ENCODE results near the gene UBTF.
"Not testable (repeated sequence)": the region's sequence is repeated elsewhere in the genome, so short reads cannot be mapped to it uniquely, and the experiment has no call there.

UBTF gene

GRCh38 chr17:44253006-44253405 lies 33.5 kb upstream of the UBTF start:
- peaks cover 2% of the 10 kb centered on the region for H3K4me1 Mint-ChIP-seq
- no peak for DNase-seq (ENCODE audit: low spot score in 2 of 2)
- no peak overlapping the region for H3K4me3 Mint-ChIP-seq
- no peak for ATAC-seq
- no peaks in the 10 kb centered on the region for H3K36me3 Mint-ChIP-seq
- H3K27ac Mint-ChIP-seq = no peak overlapping the region
- no peaks in the 10 kb centered on the region for H3K9me3 Mint-ChIP-seq

- H3K36me3 Mint-ChIP-seq = peaks cover 8% of the 10 kb centered on the region
- no peaks in the 10 kb centered on the region for H3K9me3 Mint-ChIP-seq
- DNase-seq (ENCODE audit: low spot score in 2 of 2) (no peak), ATAC-seq (no peak)
- H3K4me1 Mint-ChIP-seq = peaks cover 21% of the 10 kb centered on the region
- peak overlapping the region; percentile 35 for H3K27ac Mint-ChIP-seq
- H3K4me3 Mint-ChIP-seq = no peak overlapping the region
Measured at GRCh38 chr17:44251062-44251461, 31.6 kb upstream of the UBTF start.

DNA sequence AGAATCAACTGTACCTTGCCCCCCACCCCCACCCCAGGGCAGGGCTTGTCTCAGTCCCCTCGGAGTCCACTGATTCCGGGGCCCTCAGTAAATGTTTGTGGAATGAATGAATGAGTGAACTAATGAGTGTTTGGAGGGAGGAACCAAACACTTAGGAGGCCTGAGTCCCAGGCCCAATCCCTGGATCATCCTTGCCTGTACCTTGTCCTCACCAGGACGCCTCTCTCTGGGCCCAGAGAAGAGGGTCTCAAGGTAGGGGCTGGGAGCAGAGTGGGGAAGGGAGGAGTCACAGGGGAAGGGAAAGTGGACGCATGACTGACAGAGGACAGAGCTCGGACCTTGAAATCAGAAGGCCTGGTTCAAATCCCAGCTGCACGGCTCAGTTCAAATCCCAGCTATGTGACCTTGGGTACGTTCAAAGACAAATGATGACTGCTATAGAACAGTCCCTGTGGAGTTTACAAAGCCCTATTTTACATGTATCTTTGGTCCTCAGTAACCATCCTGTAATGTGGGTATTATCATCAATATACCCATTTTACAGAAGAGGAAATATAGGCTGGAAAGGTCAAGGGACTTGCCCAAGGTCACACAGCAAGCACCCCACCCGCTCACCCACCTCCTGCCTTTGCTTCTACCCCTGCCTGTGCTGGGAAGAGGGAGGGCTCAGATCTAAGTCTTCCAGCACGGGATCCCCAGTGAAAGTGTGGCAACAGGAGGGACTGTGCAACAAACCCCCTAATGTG lies 30.2 kb upstream of the UBTF start:
- H3K27ac Mint-ChIP-seq = peak overlapping the region; percentile 35
- DNase-seq (ENCODE audit: low spot score in 2 of 2) (no peak), ATAC-seq (no peak)
- H3K4me3 Mint-ChIP-seq = no peak overlapping the region
- H3K4me1 Mint-ChIP-seq = peaks cover 29% of the 10 kb centered on the region
- H3K36me3 Mint-ChIP-seq = peaks cover 8% of the 10 kb centered on the region
- H3K9me3 Mint-ChIP-seq = no peaks in the 10 kb centered on the region

DNA sequence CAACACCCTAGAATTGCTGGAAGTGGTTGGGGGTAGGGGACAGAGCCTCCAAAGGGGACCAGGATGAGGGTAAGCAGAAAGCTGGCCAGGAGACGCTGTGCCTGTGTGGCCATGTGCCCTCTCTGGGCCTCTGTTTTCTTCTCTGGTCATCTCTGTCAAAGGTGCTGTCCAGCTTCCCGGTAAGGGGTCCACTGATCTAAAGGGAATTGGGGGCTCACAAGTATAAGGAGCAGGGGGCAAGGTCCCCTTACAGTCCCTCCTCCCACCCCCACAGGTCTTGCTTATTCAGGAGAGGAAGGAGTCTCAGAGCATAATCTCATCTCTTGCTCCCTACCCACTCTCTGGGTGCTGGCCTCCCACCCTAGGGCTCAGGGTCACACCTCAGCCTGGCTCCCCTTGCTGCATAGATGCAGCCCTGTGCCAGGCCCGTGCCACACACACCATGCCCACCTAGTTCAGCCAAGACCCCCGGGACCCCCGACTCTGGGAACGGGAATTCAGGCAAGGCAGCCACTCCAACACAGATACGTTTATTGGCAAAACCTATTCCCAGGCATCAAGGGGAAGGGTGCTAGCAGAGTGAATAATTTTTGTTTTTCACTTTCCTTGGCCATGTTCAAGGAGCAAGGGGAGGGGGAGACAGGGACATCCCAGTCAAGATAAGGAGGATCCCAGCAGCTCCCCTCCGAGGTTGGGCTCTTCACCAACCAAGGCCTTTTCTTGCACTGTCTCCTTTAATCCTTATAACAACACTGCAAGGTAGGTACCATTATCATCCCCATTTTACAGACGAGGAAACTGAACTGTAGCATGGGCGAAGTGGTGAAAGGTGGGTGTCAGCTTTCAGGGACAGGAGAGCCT lies 28.6 kb upstream of the UBTF start:
- ATAC-seq (no peak), DNase-seq (ENCODE audit: low spot score in 2 of 2) (no peak)
- H3K36me3 Mint-ChIP-seq = peaks cover 8% of the 10 kb centered on the region
- no peaks in the 10 kb centered on the region for H3K9me3 Mint-ChIP-seq
- H3K4me3 Mint-ChIP-seq = no peak overlapping the region
- peaks cover 29% of the 10 kb centered on the region for H3K4me1 Mint-ChIP-seq
- peak overlapping the region; percentile 89 for H3K27ac Mint-ChIP-seq

DNA sequence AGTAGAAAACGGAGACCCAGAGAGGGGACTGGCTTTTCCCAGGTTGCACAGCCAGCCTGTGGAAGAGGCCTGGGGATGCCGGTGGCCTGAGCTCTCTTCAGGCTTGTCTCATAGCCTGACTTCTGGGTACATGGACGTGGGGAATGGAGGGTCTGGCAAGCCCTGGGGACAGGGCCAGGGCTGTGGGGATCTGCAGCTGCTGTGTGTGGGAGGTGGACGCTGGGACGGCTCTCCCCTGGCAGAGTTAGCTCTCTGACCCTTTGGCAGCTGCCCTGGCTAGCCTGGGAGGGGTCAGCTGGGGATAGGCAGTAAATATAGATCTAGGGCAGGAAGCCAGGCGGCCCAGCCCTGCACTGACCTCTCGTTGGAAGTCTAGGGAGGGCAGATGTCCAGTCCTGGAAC lies 28.0 kb upstream of the UBTF start:
- Mint-ChIP-seq H3K9me3 (no peaks in the 10 kb centered on the region), H3K4me1 (peaks cover 29% of the 10 kb centered on the region), H3K36me3 (peaks cover 8% of the 10 kb centered on the region), H3K27ac (peak overlapping the region; percentile 89), H3K4me3 (no peak overlapping the region)
- ATAC-seq (no peak), DNase-seq (ENCODE audit: low spot score in 2 of 2) (no peak)

GRCh38 chr17:44241106-44241624 lies 21.7 kb upstream of the UBTF start:
- H3K4me1 Mint-ChIP-seq = peaks cover 16% of the 10 kb centered on the region
- no peaks in the 10 kb centered on the region for H3K9me3 Mint-ChIP-seq
- no peak overlapping the region for H3K4me3 Mint-ChIP-seq
- DNase-seq (ENCODE audit: low spot score in 2 of 2) (no peak), ATAC-seq (no peak)
- H3K27ac Mint-ChIP-seq = no peak overlapping the region
- peaks cover 1% of the 10 kb centered on the region for H3K36me3 Mint-ChIP-seq

GRCh38 chr17:44237886-44238285 lies 18.4 kb upstream of the UBTF start:
- not testable (repeated sequence) for DNase-seq (ENCODE audit: low spot score in 2 of 2); H3K9me3 Mint-ChIP-seq; H3K4me3 Mint-ChIP-seq; ATAC-seq; H3K36me3 Mint-ChIP-seq; H3K27ac Mint-ChIP-seq
- peaks cover 21% of the 10 kb centered on the region for H3K4me1 Mint-ChIP-seq

DNA sequence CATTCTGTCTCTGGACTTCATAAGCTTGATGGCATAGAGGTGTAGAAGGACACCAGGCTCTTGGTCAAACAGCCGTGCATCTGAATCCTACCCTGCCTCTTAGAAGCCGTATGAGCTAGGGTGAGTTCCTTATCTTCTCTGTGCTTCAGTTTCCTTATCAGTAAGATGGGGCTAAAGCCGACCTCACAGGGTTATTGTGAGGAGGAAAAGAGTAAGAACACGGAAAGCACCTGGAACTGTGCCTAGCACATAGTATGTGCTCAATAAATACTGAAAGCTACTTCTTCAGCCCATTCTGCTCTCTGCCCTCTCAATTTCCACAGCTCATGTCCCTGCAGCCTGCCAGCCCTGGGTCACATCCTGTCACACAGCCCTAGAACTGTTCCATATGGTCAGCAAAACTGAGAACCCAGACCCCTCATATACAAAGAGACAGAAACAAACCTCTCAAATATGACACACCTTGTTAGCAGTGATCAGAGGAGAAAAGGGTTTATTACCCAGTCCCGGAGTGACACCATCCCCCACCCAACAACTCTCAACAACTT lies 17.0 kb upstream of the UBTF start:
- ATAC-seq = peak; percentile 26
- Mint-ChIP-seq H3K27ac (no peak overlapping the region), H3K36me3 (peaks cover 6% of the 10 kb centered on the region), H3K9me3 (no peaks in the 10 kb centered on the region), H3K4me3 (no peak overlapping the region), H3K4me1 (peaks cover 21% of the 10 kb centered on the region)
- no peak for DNase-seq (ENCODE audit: low spot score in 2 of 2)

GRCh38 chr17:44235583-44235936 lies 16.1 kb upstream of the UBTF start:
- H3K4me1 Mint-ChIP-seq = peaks cover 21% of the 10 kb centered on the region
- H3K4me3 Mint-ChIP-seq = no peak overlapping the region
- DNase-seq (ENCODE audit: low spot score in 2 of 2) (no peak), ATAC-seq (no peak)
- no peaks in the 10 kb centered on the region for H3K9me3 Mint-ChIP-seq
- no peak overlapping the region for H3K27ac Mint-ChIP-seq
- peaks cover 6% of the 10 kb centered on the region for H3K36me3 Mint-ChIP-seq

DNA sequence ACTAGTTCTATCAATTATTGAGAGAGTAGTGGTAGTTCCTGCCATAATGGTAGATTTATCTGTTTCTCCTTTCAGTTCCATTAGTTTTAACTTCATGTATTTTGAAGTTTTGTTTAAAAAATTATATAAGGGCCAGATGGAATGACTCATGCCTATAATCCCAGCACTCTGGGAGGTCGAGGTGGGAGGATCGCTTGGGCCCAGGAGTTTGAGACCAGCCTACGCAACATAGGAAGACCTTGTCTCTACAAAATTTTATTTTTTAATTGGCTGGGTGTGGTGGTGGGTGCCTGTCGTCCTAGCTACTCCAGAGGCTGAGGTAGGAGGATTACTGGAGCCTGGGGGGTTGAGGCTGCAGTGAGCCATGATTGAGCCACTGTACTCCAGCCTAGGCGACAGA lies 14.1 kb upstream of the UBTF start:
- peaks cover 6% of the 10 kb centered on the region for H3K36me3 Mint-ChIP-seq
- no peaks in the 10 kb centered on the region for H3K9me3 Mint-ChIP-seq

DNA sequence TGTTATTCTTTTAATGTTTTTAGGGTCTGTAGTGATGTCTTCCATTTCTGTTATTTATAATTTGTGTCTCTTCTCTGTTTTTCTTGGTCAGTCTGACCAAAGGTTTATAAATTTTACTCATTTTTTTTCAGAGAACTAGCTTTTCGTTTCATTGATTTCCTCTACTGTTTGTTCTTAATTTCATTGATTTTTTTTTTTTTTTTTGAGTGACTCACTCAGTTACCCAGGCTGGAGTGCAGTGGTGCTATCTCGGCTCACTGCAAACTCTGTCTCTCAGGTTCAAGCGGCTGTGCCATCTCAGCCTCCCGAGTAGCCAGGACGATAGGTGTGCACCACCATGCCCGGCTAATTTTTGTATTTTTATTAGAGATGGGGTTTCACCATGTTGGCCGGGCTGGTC lies 12.6 kb upstream of the UBTF start:
- DNase-seq (ENCODE audit: low spot score in 2 of 2) = no peak
- Mint-ChIP-seq H3K4me3 (no peak overlapping the region), H3K9me3 (no peaks in the 10 kb centered on the region), H3K27ac (no peak overlapping the region), H3K36me3 (peaks cover 6% of the 10 kb centered on the region), H3K4me1 (peaks cover 21% of the 10 kb centered on the region)
- ATAC-seq = no peak

More for the DNA sequence above, 14.1 kb upstream of the UBTF start:
- DNase-seq (ENCODE audit: low spot score in 2 of 2) (no peak), ATAC-seq (no peak)
- Mint-ChIP-seq H3K27ac (no peak overlapping the region), H3K4me1 (peaks cover 21% of the 10 kb centered on the region), H3K4me3 (no peak overlapping the region)

- H3K4me3 Mint-ChIP-seq = no peak overlapping the region
- H3K9me3 Mint-ChIP-seq = no peaks in the 10 kb centered on the region
- DNase-seq (ENCODE audit: low spot score in 2 of 2) = no peak
- H3K4me1 Mint-ChIP-seq = peaks cover 5% of the 10 kb centered on the region
- H3K27ac Mint-ChIP-seq = no peak overlapping the region
- no peaks in the 10 kb centered on the region for H3K36me3 Mint-ChIP-seq
- no peak for ATAC-seq
Measured at GRCh38 chr17:44230140-44230539, 10.7 kb upstream of the UBTF start.

DNA sequence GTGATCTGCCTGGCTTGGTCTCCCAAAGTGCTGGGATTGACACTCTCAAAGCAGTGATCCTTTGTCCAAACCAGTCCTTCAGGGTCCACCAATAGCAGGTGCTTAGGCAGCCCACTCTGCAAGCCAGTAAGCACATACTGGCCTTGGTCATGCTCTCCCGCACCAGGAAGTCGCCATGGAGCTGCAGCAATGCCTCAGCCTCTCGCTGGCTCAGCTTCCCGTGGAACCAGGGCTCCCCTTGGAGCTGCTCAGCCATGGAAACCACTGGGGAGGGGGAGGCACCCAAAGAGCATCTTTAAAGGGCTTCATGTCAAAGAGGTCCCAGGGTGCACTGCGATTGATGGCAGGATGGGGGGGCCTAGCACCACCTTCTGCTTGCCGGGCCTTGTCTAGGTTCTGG lies 9.6 kb upstream of the UBTF start:
- Mint-ChIP-seq H3K9me3 (no peaks in the 10 kb centered on the region), H3K36me3 (no peaks in the 10 kb centered on the region), H3K4me3 (no peak overlapping the region), H3K4me1 (no peaks in the 10 kb centered on the region), H3K27ac (no peak overlapping the region)
- no peak for ATAC-seq
- DNase-seq (ENCODE audit: low spot score in 2 of 2) = no peak

- no peaks in the 10 kb centered on the region for H3K9me3 Mint-ChIP-seq
- ATAC-seq (no peak), DNase-seq (ENCODE audit: low spot score in 2 of 2) (no peak)
- H3K27ac Mint-ChIP-seq = no peak overlapping the region
- H3K4me3 Mint-ChIP-seq = no peak overlapping the region
- H3K36me3 Mint-ChIP-seq = peaks cover 24% of the 10 kb centered on the region
- H3K4me1 Mint-ChIP-seq = peaks cover 17% of the 10 kb centered on the region
Measured at GRCh38 chr17:44223541-44224071, 4.1 kb upstream of the UBTF start.

GRCh38 chr17:44222112-44222869 lies 2.8 kb upstream of the UBTF start:
- H3K36me3 Mint-ChIP-seq = peaks cover 37% of the 10 kb centered on the region
- H3K4me3 Mint-ChIP-seq = peak overlapping the region; percentile 96
- peaks cover 25% of the 10 kb centered on the region for H3K4me1 Mint-ChIP-seq
- H3K27ac Mint-ChIP-seq = peak overlapping the region; percentile 96
- DNase-seq (ENCODE audit: low spot score in 2 of 2) (no peak), ATAC-seq (no peak)
- H3K9me3 Mint-ChIP-seq = no peaks in the 10 kb centered on the region

All from stimulated activated effector memory CD8-positive, alpha-beta T cell treated with anti-CD3 and anti-CD28 coated beads, Interleukin-12 subunit alpha, Interleukin-12 subunit beta, amount 100 ng/mL, for 72 hours (primary cell).